Measurements from ENCODE around the gene RABGAP1L. TPM values are rescaled to one million over a fixed set of nuclear protein-coding genes. Genes with fewer than 3 reads are reported as not detected.

RABGAP1L gene
- total and polyA plus RNA-seq, 2 experiments from 2014 or later, result 9.2 to 21.4 TPM

DNA sequence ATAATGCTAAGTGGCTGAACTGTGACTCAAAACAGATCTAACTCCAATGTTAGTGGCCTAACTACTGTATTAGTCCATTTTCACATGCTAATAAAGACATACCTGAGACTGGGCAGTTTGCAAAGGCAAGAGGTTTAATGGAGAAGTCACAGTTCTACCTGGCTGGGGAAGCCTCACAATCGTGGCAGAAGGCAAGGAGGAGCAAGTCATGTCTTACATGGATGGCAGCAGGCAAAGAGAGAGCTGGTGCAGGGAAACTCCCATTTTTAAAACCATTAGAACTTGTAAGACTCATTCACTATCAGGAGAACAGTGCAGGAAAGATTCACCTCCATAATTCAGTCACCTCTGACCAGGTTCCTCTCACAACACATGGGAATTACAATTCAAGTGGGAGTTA, 760.8 kb downstream of the RABGAP1L start:
- DNase-seq (ENCODE audit: low read depth in 1 of 2, low spot score in 1 of 2), result no peak
- Histone ChIP-seq H3K4me3 (no peak overlapping the region), H3K4me1 (ENCODE audit: low read depth) (no peaks in the 10 kb centered on the region), H3K27ac (no peak overlapping the region), H3K9me3 (ENCODE audit: low read depth) (no peaks in the 10 kb centered on the region), H3K27me3 (no peaks in the 10 kb centered on the region), H3K36me3 (no peaks in the 10 kb centered on the region)
- TF ChIP-seq, protein P1, sequence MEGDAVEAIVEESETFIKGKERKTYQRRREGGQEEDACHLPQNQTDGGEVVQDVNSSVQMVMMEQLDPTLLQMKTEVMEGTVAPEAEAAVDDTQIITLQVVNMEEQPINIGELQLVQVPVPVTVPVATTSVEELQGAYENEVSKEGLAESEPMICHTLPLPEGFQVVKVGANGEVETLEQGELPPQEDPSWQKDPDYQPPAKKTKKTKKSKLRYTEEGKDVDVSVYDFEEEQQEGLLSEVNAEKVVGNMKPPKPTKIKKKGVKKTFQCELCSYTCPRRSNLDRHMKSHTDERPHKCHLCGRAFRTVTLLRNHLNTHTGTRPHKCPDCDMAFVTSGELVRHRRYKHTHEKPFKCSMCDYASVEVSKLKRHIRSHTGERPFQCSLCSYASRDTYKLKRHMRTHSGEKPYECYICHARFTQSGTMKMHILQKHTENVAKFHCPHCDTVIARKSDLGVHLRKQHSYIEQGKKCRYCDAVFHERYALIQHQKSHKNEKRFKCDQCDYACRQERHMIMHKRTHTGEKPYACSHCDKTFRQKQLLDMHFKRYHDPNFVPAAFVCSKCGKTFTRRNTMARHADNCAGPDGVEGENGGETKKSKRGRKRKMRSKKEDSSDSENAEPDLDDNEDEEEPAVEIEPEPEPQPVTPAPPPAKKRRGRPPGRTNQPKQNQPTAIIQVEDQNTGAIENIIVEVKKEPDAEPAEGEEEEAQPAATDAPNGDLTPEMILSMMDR (IDR thresholded peaks at IDR 0.05; ENCODE audit: low read depth, low read length), result no peak

DNA sequence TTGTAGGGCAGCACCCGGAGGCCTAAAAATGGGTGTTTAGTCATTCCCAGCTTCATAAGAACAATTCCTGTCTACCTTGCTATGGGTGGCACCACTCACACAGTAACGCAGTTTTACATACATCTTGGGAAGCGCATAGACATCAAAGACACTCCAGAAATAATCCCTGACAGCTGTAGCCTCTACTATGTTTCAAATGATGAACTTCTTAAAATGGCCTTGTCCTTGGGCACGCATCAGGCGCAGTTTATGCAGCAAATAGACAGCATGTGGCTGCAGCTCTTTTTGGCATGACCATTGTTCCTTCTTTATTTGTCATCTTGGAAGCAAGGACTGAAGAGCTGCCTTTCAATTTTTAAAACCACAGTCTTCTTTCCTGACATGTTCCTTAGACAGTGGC, 762.8 kb downstream of the RABGAP1L start:
- Histone ChIP-seq H3K9me3 (ENCODE audit: low read depth) (no peaks in the 10 kb centered on the region), H3K4me1 (ENCODE audit: low read depth) (no peaks in the 10 kb centered on the region), H3K4me3 (no peak overlapping the region), H3K36me3 (no peaks in the 10 kb centered on the region), H3K27me3 (no peaks in the 10 kb centered on the region), H3K27ac (no peak overlapping the region)
- TF ChIP-seq, protein P1 (IDR thresholded peaks at IDR 0.05; ENCODE audit: low read depth, low read length), result no peak
- no peak for DNase-seq (ENCODE audit: low read depth in 1 of 2, low spot score in 1 of 2)

DNA sequence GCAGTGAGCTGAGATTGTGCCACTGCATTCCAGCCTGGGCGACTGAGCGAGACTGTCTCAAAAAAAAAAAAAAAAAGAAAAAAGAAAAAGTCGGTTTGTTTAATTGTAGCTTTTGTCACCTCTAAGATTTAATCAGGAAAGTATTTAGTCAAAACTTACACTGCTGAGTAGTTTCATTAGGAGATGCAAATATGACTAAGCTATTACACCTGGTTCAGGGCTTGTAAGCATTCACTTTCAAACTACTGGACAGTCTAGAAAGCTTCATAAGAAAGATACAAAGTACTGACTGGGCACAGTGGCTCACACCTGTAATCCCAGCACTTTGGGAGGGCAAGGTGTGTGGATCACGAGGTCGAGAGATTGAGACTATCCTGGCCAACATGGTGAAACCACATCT, 764.5 kb downstream of the RABGAP1L start:
- TF ChIP-seq, protein P1 (IDR thresholded peaks at IDR 0.05; ENCODE audit: low read depth, low read length), result no peak
- Histone ChIP-seq H3K9me3 (ENCODE audit: low read depth) (no peaks in the 10 kb centered on the region), H3K36me3 (no peaks in the 10 kb centered on the region), H3K4me1 (ENCODE audit: low read depth) (no peaks in the 10 kb centered on the region), H3K27me3 (no peaks in the 10 kb centered on the region), H3K4me3 (no peak overlapping the region), H3K27ac (no peak overlapping the region)
- DNase-seq (ENCODE audit: low read depth in 1 of 2, low spot score in 1 of 2), result no peak

DNA sequence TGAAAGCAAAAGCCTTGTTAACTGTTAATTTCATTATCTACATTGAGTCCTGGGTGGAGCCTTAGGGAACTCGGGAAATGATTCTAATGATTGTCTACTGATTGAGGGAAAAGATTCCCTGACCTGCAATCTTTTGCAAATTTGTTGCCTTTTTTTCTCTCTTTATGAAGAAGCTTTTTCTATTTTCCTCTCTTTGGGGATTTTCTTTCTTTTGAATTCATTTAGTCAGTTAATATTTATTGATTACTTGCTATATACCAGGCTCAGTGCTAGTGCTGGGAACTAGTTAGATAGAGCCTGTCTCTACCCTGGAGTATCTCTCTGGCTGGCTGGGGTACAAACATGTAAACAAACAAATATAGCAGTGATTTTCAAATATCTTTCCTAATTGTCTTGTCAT, 769.2 kb downstream of the RABGAP1L start:
- H3K4me1 ChIP-seq (ENCODE audit: low read depth), result no peaks in the 10 kb centered on the region
- DNase-seq (ENCODE audit: low read depth in 1 of 2, low spot score in 1 of 2), result no peak
- H3K9me3 ChIP-seq (ENCODE audit: low read depth), result no peaks in the 10 kb centered on the region
- H3K4me3 ChIP-seq, result no peak overlapping the region
- TF ChIP-seq, protein P1 (IDR thresholded peaks at IDR 0.05; ENCODE audit: low read depth, low read length), result no peak
- no peaks in the 10 kb centered on the region for H3K36me3 ChIP-seq
- H3K27ac ChIP-seq, result no peak overlapping the region
- H3K27me3 ChIP-seq, result no peaks in the 10 kb centered on the region

DNA sequence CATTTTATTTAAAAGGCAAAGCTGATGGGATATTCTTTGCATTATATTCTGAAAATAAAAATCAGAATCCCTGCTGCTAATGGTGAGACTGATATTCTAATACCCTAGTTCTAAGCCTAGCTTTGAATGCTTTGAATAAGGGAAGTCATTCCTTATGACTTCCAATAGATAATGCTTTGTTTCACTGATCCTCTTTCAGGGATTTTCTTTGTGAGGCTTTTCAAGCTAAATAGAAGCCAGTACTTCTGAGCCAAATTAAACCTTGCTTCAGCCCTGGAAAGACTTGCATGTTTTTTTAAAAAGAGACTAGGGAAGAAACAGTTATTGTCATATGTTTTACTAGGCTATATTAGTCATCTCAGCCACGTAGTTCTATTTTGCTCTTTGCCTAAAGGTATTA, 771.9 kb downstream of the RABGAP1L start:
- H3K4me1 ChIP-seq (ENCODE audit: low read depth), result no peaks in the 10 kb centered on the region
- H3K4me3 ChIP-seq, result no peak overlapping the region
- DNase-seq (ENCODE audit: low read depth in 1 of 2, low spot score in 1 of 2), result no peak
- H3K36me3 ChIP-seq, result no peaks in the 10 kb centered on the region
- no peaks in the 10 kb centered on the region for H3K9me3 ChIP-seq (ENCODE audit: low read depth)
- TF ChIP-seq, protein P1 (IDR thresholded peaks at IDR 0.05; ENCODE audit: low read depth, low read length), result no peak
- no peaks in the 10 kb centered on the region for H3K27me3 ChIP-seq
- no peak overlapping the region for H3K27ac ChIP-seq

DNA sequence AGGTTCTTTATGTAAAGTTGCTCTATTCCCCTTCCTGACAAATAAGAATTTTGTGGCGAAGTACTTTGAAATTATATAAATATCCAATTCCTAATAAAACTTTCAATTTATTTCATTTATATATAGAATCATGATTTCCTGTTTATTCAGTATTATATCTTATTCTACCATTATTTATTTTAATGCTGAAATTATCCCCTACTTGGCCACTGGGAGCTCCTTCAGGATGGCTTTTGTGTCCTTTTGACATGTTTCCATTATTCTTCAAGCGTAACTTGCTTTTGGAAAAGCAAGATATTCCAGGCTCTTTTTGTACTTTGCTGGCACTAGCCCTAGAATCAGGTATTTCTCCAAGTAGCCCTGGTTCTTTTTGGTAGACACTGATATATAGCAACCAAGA, 773.3 kb downstream of the RABGAP1L start:
- Histone ChIP-seq H3K4me3 (no peak overlapping the region), H3K27ac (no peak overlapping the region), H3K36me3 (no peaks in the 10 kb centered on the region), H3K27me3 (no peaks in the 10 kb centered on the region), H3K9me3 (ENCODE audit: low read depth) (no peaks in the 10 kb centered on the region), H3K4me1 (ENCODE audit: low read depth) (no peaks in the 10 kb centered on the region)
- TF ChIP-seq, protein P1 (IDR thresholded peaks at IDR 0.05; ENCODE audit: low read depth, low read length), result no peak
- DNase-seq (ENCODE audit: low read depth in 1 of 2, low spot score in 1 of 2), result no peak

All from cardiac muscle cell (in vitro differentiated cells and primary cell).